H4 (cell line): ENCODE data around the gene DUSP2. TPM values are rescaled to one million over a fixed set of nuclear protein-coding genes. Genes with fewer than 3 reads are reported as not detected.

Experiments
- DNase-seq: peaks from one replicate; pipeline ENCODE4 v3.0.0-alpha.2; 2015; ENCODE audit warnings: low spot score
- total RNA-seq: library from RNA; depleted of rRNA; stranded (reverse); fragments of >200 nt; shearing (Covaris generic); gene quantifications from 2 replicates; pipeline ENCODE4 v1.2.3, GENCODE V29; 2014; rRNA removed

DUSP2 gene
- total RNA-seq, 1 experiment from 2014 or later: 17.7 TPM

- DNase-seq: no peak
These were observed 42.5 kb downstream of the DUSP2 start for GRCh38 chr2:96102596-96103186.

GRCh38 chr2:96100893-96101304 is 44.3 kb downstream of the DUSP2 start:
- DNase-seq: no peak

GRCh38 chr2:96099861-96100798 is 45.1 kb downstream of the DUSP2 start:
- DNase-seq: no peak

GRCh38 chr2:96098900-96099590 is 46.2 kb downstream of the DUSP2 start:
- DNase-seq: no peak

GRCh38 chr2:96097951-96098823 is 47.1 kb downstream of the DUSP2 start:
- no peak for DNase-seq

- DNase-seq: no peak
These were observed 47.8 kb downstream of the DUSP2 start for GRCh38 chr2:96097441-96097840.

GRCh38 chr2:96095116-96095636 is 50.1 kb downstream of the DUSP2 start:
- DNase-seq: no peak

GRCh38 chr2:96093528-96093927 is 51.7 kb downstream of the DUSP2 start:
- no peak for DNase-seq

Other genes starting within 250 kb of the DUSP2 start
- gene ANKRD36C, start 153.6 kb downstream of the DUSP2 start, total RNA-seq: 1.4 and 2.5 TPM in 2 replicates
- gene GPAT2, start 110.5 kb downstream of the DUSP2 start, total RNA-seq: not detected in 2 replicates
- gene ADRA2B, start 28.9 kb downstream of the DUSP2 start, total RNA-seq: 0.10 TPM in 1 of 2 replicates, not detected in the other
- not detected in 2 replicates for gene ASTL, start 6.9 kb downstream of the DUSP2 start, total RNA-seq
- 169 and 170 TPM in 2 replicates for gene STARD7, start 63.4 kb upstream of the DUSP2 start, total RNA-seq
- 15.5 and 20.9 TPM in 2 replicates for gene TMEM127, start 120.6 kb upstream of the DUSP2 start, total RNA-seq
- 79.3 and 96.1 TPM in 2 replicates for gene CIAO1, start 120.8 kb upstream of the DUSP2 start, total RNA-seq
- gene SNRNP200, start 160.1 kb upstream of the DUSP2 start, total RNA-seq: 28.9 and 30.2 TPM in 2 replicates
- gene ITPRIPL1, start 179.9 kb upstream of the DUSP2 start, total RNA-seq: not detected in 2 replicates
- gene NCAPH, start 190.3 kb upstream of the DUSP2 start, total RNA-seq: 38.9 and 52.8 TPM in 2 replicates